GM18870 (cell line): ENCODE results near the gene THADA.
"Not testable (repeated sequence)": the region's sequence is repeated elsewhere in the genome, so short reads cannot be mapped to it uniquely, and the experiment has no call there.

Experiments used
- ATAC-seq: cut with Tn5 transposase; IDR thresholded peaks from one replicate; pipeline ENCODE4 v1.9.1; 2021; ENCODE audit warnings: moderate library complexity; ENCODE audit not compliant: unreplicated experiment

THADA gene

DNA sequence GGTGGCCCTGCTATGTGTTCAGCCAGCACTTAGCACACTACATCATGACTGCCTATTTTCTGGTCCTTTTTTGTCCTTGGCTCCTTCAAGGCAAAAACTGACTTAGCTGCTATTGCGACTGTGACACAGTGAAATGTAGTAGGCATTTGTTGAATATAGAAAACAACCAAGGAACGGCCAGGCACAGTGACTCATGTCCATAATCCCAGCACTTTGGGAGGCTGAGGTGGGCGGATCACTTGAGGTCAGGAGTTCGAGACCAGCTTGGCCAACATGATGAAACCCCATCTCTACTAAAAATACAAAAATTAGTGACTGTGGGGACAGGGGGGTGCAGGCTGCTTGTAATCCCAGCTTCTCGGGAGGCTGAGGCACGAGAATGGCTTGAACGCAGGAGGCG, 199.5 kb downstream of the THADA start:
- ATAC-seq, result not testable (repeated sequence)

DNA sequence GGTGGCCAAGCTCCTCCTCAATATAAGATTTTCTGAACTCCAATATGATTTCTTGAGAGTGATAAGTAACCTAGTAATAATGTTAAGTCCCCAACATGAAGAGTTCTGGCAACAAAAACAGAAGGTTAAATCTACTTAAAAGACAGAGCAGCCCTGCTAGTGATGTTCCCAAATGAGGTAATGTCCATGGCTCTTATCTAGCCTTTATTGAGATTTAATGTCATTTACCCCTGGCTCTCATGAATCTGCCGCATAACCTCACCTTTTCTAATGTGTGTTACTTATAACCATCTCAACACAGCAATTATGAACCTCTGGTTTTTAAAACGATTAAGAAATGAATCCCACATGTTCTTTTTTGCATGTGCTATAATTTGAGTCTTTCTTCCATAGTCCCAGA, 201.9 kb downstream of the THADA start:
- ATAC-seq, result no peak

DNA sequence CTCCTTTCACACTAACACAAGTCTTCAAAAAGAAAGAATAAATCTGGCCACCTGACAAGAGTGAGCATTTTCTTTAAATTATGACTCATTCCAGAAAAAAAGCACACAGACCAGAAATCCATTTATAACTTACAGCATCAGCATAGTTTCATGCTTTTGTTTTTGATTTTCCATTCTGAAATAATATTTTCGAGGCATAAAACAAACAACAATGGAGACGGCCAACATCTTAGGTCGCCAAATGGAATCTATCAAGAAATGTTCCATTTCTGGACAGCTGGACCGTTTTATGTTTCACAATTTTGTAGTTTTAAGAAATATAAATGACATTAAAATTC, 204.0 kb downstream of the THADA start:
- no peak for ATAC-seq

- no peak for ATAC-seq
These were observed 204.5 kb downstream of the THADA start for GRCh38 chr2:43391201-43391877.

- ATAC-seq, result no peak
These were observed 206.0 kb downstream of the THADA start for GRCh38 chr2:43389581-43390466.

DNA sequence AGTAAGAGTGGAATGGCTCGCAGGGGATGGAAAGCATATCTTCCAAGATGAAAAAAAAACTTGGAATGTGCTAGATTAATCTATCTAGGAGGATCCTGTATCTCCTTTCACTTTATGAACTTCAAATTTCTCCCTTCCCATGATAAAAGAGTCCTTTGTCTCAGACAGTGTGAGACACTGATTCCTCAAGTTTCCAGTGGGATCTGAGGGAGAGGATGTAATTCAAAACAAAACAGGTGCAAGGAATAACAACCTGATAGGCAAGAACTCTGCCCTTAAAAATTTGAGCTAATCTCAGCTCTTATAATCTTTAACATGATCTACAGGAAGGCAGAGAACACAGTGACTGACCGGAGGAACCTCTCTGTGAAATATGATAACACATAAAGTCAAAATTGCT, 207.5 kb downstream of the THADA start:
- ATAC-seq, result no peak

DNA sequence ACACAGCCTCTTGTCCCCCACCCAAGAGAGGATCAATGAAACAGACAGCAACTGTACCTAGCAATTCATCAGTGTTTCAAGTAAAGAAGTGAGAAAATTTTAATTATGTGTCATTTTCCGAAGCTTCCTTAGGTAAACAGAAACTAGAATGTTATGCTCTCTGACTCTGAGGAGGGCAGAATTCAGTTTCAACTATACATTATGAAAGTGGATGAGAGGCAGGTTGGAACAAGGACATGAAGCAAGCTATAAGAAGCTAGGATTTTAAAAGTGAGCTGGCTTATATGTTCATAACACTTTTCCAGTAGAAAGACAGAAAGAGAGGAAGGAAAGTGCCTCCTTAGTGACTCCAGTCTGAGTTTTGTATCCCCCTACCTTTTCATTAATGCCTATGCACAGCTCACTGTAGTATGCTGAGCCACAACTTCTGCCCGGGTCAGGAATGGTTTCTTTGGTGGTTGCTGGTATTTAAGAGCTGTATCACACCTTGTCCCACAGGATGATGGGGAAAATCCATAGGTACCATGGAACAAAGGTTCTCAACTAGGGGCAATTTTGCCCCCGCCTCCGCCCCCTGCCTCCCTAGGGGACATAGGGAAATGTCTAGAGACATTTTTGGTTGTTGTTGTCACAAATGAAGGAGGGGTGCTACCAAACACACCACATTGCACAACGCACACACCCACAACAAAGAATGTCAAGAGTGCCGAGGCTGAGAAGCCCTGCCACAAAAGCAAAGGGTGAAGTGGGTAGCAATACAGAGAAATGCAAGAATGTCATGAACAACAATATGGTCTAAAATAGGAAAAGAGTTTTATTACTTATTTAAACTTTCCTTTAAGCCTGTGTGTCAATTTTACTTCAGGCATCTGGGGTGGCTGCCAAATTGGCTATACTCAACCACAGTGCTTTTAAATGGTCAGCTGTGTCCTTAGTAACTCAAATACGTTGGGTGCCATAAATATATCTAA, 208.5 kb downstream of the THADA start:
- peak; percentile 78 for ATAC-seq

DNA sequence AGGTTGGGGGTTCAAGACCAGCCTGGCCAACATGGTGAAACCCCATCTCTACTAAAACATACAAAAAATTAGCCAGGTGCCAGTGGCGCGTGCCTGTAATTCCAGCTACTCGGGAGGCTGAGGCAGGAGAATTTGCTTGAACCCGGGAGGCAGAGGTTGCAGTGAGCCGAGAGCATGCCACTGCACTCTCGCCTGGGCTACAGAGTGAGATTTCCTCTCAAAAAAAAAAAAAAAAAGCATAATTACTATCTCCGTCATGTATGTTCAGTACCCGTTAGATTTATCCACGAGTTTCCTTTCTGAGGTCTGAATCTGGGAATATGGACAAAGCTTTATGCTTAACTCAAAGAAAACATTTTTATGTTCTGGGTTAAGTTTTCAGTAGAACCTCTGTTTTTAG, 209.2 kb downstream of the THADA start:
- not testable (repeated sequence) for ATAC-seq

DNA sequence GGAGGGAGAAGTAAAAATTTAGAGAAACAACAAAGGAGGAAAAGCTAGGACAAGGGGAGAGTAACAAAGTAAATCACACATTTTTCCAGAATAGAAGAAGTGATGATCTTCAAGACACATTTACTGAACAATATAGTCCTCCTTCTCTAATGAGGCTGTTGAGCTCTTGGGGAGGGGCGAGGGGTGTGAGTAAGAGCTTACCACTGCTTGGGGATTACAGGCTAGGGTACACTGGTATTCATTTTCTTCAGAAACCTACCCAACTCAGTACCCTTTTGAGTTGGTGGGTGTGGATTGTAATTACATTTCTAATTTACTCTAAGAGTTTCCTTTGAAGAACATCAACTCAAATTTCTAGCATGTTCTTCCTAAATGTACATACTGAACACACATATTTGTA, 211.7 kb downstream of the THADA start:
- no peak for ATAC-seq

DNA sequence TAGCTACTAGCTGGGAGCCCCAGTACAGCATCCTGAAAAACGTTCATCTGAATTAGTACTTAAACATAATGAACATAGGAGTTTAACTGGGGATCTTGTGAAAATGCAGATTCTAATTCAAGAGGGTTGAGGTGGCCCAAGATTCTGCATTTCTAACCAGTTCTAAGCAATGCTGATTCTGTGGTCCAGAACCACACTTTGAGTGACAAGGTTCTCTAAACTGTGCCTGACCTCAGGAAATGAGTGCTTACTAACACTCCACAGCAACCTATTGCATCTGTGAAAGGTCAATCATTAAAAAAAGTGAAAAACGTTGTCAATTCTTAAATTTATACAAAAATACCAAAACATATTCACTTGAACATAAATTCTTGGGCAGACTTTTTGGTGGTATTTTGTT, 212.3 kb downstream of the THADA start:
- ATAC-seq, result no peak

DNA sequence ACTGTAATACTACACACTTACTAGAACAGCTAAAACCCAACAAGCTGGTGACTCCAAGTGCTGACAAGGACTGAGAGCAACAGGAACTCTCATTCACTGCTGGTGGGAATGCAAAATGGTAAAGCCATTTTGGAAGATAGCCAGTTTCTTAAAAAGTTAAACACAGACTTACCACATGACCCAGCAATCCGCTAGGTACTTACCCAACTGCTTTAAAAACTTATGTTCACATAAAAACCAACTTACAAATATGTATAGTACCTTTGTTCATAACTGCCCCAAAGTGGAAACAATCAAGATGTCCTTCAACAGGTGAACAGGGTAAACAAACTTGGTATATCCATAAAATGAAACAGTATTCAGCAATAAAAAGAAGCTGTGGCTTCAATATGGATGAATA, 216.3 kb downstream of the THADA start:
- ATAC-seq, result no peak

DNA sequence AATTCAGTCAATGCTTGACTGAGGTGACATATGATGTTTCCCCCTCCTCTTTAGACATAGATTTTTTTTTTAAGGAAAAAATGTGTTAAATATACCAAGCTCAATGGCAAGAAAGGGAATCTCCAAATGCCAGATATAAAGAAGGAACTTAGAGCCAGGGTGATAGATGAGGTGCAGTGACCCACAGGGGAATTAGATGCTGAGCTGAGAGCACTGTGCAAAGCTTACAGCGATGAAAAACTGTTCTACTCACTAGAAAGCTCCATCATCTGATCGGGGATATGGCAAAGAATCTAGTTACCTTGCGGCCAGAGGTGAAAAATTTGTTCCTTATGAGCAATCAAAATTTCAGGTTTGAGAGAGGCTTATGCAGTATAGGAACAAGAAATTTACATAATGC, 218.5 kb downstream of the THADA start:
- ATAC-seq, result no peak

- no peak for ATAC-seq
These were observed 219.2 kb downstream of the THADA start for GRCh38 chr2:43376523-43377198.

DNA sequence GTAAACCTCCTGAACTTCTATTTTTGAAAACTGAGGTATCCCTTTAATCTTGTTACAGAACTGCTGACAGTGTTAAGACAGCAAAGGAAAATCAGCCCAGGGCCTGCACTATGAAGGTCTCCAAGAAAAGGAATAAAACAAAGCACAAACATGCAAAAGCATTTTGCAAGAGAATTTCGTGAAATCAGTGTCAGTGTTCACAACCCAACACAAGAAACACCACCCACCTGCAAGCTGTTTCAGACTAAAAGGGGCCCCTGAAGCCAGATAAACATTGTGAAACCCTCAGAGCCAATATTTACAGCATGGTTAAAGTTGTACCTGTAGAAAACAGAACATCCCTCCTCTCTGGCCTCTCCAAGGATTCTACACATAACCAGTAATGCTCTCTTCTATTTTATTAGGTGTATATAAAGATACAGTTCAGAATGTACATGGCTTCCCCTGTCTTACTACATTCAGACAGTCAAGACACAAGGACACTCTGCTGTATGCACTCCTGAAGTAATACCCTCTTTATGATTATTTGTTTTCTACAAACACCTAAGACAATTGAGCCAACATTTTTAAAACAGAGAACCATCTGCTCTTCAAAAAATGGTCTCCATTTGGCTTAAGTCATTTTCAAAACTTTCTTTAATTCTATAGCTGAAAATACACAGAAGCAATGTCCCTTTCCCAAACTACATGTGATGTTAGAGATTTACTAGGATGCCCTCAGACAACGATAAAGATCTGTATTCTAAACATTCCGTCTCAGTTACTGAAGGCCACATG, 219.9 kb downstream of the THADA start:
- ATAC-seq, result no peak

DNA sequence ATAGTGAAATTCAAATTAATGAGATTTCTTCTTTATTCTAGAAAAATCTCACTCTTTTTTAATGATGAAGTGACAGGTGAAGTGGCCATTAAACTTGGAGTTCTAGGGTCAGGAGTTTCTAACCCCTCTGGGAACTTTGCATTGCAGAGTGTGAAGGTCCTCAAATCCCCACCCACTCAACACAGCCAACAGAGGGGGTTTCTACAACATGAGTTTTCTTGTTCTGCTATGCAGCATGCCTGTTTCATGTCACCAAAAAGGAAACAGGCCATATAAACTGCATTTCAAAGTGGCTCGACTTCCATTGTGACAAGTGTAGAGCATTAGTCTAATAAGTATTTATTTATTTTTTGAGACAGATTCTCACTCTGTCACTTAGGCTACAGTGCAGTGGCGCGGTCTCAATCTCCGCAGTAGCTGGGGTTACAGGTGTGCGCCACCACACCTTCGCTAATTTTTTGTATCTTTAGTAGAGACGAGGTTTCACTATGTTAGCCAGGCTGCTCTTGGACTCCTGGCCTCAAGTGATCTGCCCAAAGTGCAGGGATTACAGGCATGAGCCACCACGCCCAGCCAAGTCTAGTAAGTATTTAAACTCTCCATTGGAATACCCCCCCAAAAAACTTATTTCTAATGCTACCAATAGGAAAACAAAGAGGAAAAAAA, 223.3 kb downstream of the THADA start:
- ATAC-seq, result no peak

DNA sequence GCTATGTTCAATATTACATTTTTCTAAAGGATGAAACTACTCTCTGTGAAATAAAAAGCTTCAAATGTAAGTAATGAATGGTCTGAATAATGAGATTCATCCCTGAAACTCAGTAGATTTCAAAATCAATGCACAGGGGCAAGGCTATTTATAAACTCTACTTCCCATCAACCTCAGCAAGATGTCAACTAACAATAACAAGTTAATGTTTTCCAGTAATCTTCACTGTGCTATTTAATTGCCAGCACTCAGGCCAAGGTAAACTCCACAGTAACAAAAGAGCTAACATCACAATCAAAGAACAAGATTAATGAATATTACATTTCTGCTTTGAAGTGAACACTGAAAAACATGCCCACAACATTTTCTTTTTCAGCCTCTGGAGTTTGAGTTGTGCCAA, 225.1 kb downstream of the THADA start:
- no peak for ATAC-seq

DNA sequence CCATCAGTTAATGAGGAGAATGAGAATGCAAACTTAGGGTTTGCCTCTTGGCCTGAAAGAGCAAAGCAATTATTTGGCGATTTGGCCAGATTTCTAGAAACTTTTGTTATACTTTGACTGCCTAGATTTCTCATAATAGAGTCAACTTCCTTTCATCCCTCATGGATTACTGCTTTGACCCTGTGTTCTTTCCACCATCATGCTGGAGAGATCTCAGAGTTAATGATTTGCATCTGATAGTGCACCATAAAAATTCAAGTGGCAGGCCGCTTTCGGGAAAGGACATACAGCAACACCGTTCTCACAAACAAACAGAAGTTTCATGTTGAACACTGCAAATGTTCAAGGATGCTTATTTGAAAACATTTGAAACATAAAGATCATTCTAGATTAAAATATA, 225.7 kb downstream of the THADA start:
- no peak for ATAC-seq

DNA sequence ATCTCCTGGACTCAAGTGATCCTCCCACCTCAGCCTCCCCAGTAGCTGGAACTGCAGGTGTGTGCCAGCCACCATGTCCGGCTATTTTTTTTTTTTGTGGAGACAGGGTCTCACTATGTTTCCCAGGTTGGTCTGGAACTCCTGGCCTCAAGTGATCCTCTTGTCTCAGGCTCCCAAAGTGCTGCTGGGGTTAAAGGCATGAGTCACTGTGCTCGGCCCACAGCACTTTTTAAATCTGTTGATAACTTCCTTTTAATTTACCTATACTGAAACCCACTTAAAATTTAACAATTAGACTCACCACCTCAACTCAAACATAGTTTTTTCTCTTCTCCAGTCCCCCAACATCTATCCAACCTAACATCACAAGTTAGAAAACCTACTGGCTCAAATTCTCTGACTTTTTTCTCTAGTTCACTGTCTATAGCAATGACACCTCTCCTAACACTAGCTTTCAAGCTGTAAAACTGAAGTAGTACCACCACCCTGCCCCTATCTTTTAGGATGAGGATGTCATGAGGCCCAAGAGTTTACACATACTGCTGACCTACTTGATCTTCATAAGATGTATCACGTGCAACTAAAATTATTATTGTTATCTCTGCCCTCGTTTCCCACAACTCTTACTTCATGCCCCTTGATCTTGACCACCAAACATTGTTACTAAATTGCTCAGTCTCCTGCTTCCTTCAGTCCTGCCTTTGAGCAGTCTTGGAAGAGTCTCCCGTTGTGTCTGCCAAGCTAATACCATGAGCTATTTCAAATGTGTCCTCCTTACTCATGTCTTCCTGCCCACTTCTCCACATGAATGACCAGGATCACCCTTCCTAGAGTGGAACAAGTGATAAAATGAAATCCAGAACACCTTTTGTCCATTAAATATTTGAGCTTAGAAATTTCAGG, 227.1 kb downstream of the THADA start:
- ATAC-seq, result no peak
